B cell (primary cell): ENCODE results near the gene CTNNA2.

Experiments
- EZH2 ChIP-seq: IDR thresholded peaks from 2 replicates; pipeline ENCODE4 v1.6.1; 2012; ENCODE audit warnings: borderline replicate concordance, low read depth, mild to moderate bottlenecking, moderate library complexity, low read length; ENCODE audit not compliant: insufficient read depth, poor library complexity, severe bottlenecking
- TF ChIP-seq, protein P1 (sequence below): fragments of 200-600 bp; IDR thresholded peaks from one replicate; pipeline ENCODE4 v1.8.0; 2022; ENCODE audit warnings: antibody characterized with exemption, mild to moderate bottlenecking

DNA sequence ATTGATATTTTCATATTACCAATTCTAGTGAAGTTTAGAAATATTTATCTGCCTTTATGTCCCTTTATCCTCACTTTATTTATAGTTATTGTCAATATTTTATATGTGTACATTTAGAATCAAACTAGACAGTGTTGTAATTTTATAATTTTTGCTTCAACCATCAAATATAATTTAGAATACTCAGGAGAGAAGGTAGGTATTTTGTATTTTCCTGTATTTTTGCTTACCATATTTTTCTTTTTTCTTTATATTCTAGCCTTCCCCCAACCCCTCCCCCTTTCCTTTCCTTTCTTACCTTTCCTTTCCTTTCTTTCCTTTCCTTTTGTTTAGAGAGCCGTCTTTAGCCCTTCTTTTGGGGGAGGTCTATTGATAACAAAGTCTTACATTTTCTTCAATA lies 651.5 kb downstream of the CTNNA2 start:
- TF ChIP-seq, protein P1, sequence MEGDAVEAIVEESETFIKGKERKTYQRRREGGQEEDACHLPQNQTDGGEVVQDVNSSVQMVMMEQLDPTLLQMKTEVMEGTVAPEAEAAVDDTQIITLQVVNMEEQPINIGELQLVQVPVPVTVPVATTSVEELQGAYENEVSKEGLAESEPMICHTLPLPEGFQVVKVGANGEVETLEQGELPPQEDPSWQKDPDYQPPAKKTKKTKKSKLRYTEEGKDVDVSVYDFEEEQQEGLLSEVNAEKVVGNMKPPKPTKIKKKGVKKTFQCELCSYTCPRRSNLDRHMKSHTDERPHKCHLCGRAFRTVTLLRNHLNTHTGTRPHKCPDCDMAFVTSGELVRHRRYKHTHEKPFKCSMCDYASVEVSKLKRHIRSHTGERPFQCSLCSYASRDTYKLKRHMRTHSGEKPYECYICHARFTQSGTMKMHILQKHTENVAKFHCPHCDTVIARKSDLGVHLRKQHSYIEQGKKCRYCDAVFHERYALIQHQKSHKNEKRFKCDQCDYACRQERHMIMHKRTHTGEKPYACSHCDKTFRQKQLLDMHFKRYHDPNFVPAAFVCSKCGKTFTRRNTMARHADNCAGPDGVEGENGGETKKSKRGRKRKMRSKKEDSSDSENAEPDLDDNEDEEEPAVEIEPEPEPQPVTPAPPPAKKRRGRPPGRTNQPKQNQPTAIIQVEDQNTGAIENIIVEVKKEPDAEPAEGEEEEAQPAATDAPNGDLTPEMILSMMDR, result no peak
- no peak for TF ChIP-seq EZH2
